HG03520 (cell line): ENCODE results near the gene PDE4B.
"Not testable (repeated sequence)": the region's sequence is repeated elsewhere in the genome, so short reads cannot be mapped to it uniquely, and the experiment has no call there.

Experiments used
- ATAC-seq: cut with Tn5 transposase; IDR thresholded peaks from one replicate; pipeline ENCODE4 v1.9.1; 2021; ENCODE audit warnings: mild to moderate bottlenecking, moderate library complexity; ENCODE audit not compliant: unreplicated experiment

PDE4B gene

GRCh38 chr1:65813956-65814355 lies 21.3 kb downstream of the PDE4B start:
- ATAC-seq = no peak

GRCh38 chr1:65814752-65815151 lies 22.1 kb downstream of the PDE4B start:
- no peak for ATAC-seq

DNA sequence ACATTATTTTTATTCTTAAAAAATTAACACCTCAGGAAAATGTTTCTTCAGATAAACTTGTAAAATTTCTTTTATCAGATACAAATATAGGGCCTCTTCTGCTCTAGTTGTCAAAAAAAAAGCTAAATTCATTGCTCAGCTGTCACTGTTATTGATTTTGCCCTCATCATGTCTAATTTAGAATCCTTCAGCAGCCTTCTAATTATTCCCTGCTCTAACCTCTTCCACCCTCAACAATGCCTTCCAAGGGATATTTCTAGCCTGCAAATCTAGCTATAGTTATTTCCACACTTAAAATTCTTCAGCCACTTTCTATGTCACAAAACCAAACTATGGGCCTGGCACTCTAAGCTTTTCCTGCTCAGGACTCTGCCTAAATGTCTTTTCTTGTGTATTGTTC lies 25.2 kb downstream of the PDE4B start:
- ATAC-seq = no peak

DNA sequence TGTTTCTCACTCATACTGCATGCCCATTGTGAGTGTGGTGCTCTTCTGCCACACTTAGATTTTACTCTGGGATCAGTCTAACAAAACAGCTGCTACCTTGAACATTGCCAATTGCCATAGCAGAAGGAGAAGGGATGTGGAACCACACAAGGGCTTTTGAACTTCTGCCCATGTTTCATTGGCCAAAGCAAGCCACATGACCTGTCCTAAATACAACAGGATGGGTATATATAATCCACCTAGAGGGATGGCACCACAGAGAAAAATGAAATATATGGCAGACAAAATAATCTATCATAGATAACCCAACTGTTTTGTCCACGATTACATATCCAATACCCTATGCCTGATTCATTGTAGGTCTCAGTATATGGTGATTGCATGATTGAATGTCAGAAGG lies 26.3 kb downstream of the PDE4B start:
- no peak for ATAC-seq

DNA sequence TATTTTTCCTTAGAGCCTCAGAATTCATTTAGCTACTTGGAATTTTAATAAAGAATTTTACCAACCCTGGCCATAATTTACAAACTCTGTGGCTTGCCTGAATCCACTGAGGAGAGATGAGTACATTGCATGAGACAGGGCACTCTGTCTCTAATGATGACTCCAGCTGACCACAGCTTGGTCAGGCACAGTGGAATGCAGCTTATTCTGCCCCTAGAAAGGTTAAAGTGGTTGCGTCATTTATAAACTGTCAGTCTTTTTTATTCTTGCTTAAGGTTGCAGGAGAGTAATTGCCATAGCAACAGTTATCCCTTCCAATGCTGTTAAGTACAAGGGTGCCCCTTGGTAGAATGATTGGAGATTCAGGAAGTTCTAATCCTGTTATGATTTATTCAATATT lies 28.3 kb downstream of the PDE4B start:
- no peak for ATAC-seq

DNA sequence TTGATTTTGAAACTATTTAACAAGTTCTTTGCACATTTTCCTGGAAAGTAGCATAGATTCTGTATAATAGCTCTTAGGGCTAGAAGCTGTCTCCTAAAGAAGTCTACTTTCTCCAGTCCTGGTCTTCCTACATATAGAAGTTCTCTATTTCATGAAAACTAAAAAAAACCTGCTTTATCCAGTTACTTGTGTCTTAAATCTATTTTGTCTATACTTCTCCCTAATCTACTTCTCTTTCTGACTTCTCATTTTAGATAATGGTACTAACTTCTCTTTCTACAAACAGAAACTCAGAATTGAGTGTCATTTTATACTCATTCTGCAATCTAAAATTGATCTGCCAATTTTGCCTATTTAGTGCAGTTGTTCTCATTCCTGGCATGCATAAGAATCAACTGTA lies 28.7 kb downstream of the PDE4B start:
- ATAC-seq = no peak

GRCh38 chr1:65824103-65824502 lies 31.4 kb downstream of the PDE4B start:
- no peak for ATAC-seq

DNA sequence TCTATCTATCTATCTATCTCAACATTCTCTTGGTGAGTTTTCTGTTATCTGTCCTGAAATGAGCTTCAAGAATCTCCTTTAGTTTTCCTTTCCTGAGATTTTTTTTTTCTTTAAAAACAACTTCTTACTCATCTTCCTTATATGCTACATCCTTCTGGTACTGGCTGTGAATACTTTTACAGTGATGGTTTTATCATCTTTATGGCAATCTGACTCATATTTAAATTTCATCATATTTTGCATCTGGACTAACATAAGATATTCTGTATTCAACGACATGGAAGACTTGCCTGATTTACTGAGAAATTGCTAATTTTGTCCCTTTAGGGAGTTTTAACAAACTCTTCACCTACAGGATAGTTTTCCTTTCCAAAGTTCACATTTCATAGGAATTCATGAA lies 33.0 kb downstream of the PDE4B start:
- no peak for ATAC-seq

DNA sequence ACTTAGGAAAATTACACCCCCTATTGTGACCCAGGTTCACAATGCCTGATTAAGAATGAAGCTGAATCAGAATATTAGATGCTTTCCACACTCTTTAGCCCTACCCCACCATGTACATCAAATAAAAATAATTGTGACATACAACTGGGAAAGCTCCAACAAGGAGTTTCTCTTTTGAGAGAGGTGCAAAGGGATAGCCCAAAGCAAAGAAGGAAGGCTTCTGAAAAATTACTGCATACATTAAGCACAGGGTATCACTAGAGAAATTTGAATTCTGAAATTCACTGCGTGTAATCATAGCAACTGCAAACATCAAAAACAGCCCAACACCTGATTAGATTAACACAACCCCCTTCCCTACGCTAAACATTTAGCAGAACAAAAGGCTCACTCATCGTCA lies 34.1 kb downstream of the PDE4B start:
- ATAC-seq = no peak

DNA sequence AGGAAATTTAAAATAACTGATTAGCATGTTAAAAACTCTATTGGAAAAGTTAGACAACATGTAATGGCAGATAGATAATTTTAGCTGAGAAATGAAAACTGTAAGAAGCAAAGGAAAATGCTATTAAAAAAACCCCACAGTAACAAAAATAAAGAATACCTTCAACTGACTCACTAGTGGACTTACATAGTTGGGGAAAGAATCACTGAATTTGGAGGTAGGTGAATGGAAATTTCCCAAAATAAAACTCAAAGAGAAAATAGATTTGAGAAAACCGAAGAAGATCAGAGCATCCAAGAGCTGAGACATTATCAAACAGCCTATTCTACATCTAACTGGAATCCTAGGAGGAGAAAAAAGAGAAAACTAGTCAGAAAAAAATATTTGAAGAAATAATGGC lies 34.7 kb downstream of the PDE4B start:
- ATAC-seq = no peak

DNA sequence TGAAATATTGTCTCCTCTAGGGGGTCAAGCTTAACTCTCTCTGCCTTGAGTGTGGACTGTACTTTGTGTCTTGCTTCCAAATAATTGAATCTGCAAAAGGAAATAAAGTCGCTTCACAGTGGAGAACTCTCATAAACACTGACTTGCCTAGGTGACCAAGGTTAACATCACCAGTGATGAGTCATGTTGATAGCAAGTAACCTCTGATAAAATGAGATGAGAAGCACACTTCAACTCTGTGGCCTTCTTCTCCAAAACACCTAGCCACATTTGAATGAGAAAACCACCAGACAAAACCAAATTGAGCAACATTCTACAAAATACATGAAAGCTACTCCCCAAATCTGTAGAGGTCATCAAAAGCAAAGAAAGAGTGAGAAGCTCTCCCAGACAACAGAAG lies 37.6 kb downstream of the PDE4B start:
- ATAC-seq = no peak

DNA sequence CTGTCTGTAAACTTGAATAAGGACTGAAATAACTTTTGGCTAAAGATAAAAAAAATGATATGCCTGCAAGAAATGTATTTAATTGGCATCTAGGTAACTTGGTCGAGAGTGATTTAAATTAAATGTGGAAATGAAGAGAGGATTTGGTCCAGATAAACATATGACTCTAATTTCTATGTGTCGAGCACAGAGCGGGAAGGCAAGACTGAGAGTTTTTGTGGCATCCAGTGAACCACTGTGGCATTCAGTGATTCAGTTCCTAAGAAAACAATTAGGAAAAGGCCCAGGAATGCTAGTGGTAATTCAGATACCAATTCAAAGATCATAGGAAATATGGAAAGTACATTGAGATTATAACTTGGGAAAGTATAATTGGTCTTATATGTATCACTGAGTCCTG lies 39.6 kb downstream of the PDE4B start:
- ATAC-seq = no peak

DNA sequence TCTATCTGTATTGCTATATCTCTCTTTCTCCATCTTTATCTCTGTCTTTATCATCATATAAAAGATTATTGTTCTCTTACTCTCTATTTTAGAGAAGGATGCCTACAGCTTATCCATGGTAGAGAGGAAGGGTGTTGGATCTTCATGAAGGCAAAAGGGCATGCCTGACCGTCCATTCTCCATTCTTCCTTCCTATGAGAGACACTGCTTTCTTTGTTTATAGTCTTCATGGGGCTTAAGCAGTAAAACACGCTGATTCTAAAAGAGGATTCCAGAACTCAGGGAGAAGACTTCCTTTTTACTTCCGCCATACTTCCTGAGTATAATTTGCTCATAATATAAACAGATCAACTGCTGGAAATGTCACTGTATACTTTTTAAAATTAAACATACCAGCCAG lies 44.0 kb downstream of the PDE4B start:
- no peak for ATAC-seq

DNA sequence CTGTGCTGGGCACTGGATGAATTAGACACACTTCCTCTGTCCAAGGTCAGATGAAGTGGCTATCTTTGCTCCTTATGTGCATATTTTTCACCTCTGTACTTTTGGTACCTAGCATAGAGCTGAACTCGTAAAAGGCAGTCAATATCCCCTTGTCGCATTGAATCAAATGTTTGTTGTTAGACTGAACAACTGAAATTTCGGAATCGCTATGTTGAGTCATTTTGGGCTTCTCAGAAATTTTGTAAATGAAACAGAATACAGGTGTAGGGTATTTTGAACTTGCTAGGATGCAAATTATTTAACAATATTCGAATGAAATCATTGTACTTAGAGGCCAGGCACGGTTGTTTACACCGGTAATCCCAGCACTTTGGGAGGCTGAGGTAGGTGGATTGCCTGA lies 48.0 kb downstream of the PDE4B start:
- ATAC-seq = no peak

GRCh38 chr1:65844296-65844695 lies 51.6 kb downstream of the PDE4B start:
- no peak for ATAC-seq

DNA sequence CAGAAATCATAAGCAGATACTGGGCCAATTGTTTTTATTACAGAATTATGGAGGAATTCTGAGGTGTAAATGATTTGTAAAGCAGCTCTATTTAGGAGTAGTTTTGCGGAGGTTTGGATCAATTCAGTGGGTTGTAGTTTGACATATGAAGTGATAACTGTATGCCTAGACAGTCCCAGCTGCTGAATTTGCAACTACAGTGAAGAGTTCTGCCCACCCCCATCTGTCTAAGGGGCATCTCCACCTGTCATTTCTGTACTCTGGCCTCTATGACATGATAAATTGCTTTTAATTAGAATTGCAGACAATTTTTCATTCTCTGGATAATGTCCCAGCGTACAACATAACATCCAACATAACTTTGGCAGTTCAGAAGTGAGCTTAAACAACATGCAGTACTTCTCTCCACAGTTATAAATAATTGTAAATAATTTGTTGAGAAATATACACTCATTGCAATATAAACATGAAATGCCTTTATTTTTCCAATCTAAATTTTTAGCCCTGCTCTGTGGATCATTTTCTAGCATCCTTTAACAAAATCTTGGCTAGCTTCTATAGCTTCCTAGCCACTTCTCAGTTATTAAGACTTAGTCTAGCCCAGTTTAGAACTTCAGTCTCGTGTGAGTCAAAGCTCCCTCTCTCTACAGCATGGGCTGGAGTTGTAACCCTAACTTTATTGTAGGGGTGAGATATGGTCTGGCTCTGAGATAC lies 52.3 kb downstream of the PDE4B start:
- no peak for ATAC-seq

DNA sequence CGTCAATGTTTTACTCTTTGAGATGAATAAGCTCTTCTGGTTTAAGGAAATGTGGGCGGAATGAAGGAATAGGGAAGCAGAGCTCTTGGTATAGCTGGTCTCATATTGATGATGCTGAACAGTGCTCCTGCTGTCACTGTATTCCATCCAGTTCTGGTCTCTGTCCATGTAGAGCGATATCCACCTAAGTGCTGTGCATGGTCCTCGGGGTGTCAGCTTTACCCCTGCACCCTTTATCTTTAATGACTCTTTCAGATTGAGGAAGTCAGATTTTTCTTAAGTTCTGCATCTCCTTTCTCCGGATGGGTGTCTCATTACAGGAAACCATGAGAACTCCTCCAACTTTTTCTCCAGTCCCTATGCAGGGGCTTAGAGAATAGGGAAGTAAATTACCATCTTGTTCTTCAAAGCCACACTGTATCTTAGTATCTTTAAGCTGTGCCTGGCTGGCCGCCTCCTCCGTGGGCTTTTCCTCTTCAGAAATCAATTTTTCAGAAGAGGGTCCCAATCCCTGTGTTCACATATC lies 52.9 kb downstream of the PDE4B start:
- ATAC-seq = no peak

- no peak for ATAC-seq
Observed at GRCh38 chr1:65846866-65847265, 54.2 kb downstream of the PDE4B start.

- ATAC-seq = no peak
Observed at GRCh38 chr1:65850281-65850680, 57.6 kb downstream of the PDE4B start.

DNA sequence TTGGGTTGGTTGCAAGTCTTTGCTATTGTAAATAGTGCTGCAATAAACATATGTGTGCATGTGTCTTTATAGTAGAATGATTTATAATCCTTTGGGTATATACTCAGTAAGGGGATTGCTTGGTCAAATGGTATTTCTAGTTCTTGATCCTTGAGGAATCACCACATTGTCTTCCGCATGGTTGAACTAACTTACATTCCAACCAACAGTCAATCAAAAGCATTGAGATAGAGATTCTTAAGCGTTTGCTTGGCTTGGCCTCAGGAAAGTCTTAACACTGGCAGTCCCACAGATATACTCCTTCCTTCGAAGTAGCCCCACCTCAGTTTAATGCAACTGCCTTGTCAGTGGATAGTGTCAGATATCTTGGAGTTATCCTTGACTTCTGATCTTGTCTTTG lies 63.9 kb downstream of the PDE4B start:
- ATAC-seq = not testable (repeated sequence)

DNA sequence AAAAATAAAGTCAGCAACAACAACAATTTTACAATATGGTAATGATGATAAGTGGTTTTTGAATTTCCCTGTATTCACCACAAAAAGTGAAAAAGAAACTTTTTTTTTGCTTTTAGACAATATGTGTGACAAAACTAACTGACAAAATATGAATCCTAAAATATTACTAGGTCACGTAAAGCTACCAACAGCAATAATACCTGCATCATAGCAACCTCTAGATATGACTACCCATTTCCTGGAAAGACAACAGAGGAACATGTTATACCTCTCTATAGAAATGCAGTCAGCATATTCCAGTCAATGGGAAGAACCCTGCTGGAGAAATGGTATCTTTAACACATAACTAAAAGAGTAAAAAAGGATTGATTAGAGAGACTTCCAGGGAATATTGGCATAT lies 73.7 kb downstream of the PDE4B start:
- peak; percentile 78 for ATAC-seq

GRCh38 chr1:65872301-65872700 lies 79.6 kb downstream of the PDE4B start:
- ATAC-seq = no peak

GRCh38 chr1:65878342-65878741 lies 85.6 kb downstream of the PDE4B start:
- ATAC-seq = not testable (repeated sequence)
